Measurements from ENCODE around the gene WDR3.

- TF ChIP-seq CTCF (IDR thresholded peaks at IDR 0.05) (no peak), SIN3A (IDR thresholded peaks at IDR 0.05; ENCODE audit: borderline replicate concordance, insufficient read depth, low read depth, low read length) (no peak), POLR2AphosphoS5 (IDR thresholded peaks at IDR 0.05; ENCODE audit: low read depth, low read length) (no peak), TCF7L2 (IDR thresholded peaks at IDR 0.05; ENCODE audit: low read depth, low read length) (no peak)
These were observed 24.5 kb upstream of the WDR3 start for GRCh38 chr1:117905019-117905418.

All from Panc1 (cell line).